ENCODE data around the gene PRKCZ. TPM values are rescaled to one million over a fixed set of nuclear protein-coding genes. Genes with fewer than 3 reads are reported as not detected.

PRKCZ gene
- total and polyA plus RNA-seq, 9 of the 15 experiments (the other 6 are each of a cell fraction or from before 2014, with no cell fraction given), result 0.07 to 3.1 (median 1.3) TPM

DNA sequence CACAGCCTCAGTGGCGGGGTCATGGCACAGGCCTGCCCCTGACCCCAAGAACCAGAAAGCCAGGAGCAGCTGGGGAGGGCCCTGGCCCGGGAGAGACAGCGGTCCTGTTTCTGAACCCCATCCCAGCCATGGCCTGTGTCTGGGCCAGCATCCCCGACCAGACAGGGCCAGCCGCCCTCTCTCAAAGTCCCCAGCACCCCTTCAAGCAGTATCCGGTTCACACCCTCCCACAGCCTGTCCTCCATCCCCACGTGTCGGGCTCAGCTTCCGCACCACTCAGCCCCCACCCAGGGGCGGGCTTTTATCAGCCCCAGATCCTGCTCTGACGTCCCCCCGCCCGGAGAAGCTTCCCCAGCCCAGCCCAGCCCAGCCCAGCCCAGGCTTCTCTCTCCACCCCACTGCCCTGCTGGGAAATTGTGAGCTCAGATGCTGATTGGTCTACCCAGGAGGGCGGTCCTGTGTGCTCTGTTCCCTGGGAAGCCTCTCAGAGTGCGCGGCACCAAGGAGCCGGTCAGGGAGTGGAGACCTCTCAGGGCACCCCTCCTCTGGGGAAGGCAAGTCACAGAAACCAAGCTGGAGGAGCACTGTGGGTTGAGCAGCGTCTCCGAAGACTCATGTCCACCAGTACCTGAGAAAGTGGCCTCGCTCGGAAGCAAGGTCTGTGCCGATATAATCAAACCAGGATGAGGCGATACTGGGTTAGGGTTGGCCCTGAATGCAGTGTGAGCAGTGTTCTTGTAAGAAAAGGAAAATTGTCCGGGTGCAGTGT lies 149.0 kb downstream of the PRKCZ start (continued):
- TF ChIP-seq THRAP3 (IDR thresholded peaks at IDR 0.05; ENCODE audit: borderline replicate concordance), result no peak
- TF ChIP-seq ZNF445 (CRISPR knock-in tag; IDR thresholded peaks at IDR 0.05; ENCODE audit: low read depth), result no peak
- TF ChIP-seq SLC30A9 (CRISPR knock-in tag; IDR thresholded peaks at IDR 0.05), result no peak
- no peak for TF ChIP-seq MCM2 (IDR thresholded peaks at IDR 0.05; ENCODE audit: low read depth)
- TF ChIP-seq, protein P1, sequence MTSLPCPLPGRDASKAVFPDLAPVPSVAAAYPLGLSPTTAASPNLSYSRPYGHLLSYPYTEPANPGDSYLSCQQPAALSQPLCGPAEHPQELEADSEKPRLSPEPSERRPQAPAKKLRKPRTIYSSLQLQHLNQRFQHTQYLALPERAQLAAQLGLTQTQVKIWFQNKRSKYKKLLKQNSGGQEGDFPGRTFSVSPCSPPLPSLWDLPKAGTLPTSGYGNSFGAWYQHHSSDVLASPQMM (CRISPR knock-in tag; IDR thresholded peaks at IDR 0.05), result no peak
- TF ChIP-seq, protein P2, sequence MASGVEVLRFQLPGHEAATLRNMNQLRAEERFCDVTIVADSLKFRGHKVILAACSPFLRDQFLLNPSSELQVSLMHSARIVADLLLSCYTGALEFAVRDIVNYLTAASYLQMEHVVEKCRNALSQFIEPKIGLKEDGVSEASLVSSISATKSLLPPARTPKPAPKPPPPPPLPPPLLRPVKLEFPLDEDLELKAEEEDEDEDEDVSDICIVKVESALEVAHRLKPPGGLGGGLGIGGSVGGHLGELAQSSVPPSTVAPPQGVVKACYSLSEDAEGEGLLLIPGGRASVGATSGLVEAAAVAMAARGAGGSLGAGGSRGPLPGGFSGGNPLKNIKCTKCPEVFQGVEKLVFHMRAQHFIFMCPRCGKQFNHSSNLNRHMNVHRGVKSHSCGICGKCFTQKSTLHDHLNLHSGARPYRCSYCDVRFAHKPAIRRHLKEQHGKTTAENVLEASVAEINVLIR (CRISPR knock-in tag; IDR thresholded peaks at IDR 0.05), result no peak
- TF ChIP-seq, protein P3, sequence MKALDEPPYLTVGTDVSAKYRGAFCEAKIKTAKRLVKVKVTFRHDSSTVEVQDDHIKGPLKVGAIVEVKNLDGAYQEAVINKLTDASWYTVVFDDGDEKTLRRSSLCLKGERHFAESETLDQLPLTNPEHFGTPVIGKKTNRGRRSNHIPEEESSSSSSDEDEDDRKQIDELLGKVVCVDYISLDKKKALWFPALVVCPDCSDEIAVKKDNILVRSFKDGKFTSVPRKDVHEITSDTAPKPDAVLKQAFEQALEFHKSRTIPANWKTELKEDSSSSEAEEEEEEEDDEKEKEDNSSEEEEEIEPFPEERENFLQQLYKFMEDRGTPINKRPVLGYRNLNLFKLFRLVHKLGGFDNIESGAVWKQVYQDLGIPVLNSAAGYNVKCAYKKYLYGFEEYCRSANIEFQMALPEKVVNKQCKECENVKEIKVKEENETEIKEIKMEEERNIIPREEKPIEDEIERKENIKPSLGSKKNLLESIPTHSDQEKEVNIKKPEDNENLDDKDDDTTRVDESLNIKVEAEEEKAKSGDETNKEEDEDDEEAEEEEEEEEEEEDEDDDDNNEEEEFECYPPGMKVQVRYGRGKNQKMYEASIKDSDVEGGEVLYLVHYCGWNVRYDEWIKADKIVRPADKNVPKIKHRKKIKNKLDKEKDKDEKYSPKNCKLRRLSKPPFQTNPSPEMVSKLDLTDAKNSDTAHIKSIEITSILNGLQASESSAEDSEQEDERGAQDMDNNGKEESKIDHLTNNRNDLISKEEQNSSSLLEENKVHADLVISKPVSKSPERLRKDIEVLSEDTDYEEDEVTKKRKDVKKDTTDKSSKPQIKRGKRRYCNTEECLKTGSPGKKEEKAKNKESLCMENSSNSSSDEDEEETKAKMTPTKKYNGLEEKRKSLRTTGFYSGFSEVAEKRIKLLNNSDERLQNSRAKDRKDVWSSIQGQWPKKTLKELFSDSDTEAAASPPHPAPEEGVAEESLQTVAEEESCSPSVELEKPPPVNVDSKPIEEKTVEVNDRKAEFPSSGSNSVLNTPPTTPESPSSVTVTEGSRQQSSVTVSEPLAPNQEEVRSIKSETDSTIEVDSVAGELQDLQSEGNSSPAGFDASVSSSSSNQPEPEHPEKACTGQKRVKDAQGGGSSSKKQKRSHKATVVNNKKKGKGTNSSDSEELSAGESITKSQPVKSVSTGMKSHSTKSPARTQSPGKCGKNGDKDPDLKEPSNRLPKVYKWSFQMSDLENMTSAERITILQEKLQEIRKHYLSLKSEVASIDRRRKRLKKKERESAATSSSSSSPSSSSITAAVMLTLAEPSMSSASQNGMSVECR (CRISPR knock-in tag; IDR thresholded peaks at IDR 0.05), result peak; percentile 91
- TF ChIP-seq TCF7 (IDR thresholded peaks at IDR 0.05; ENCODE audit: borderline replicate concordance), result no peak
- TF ChIP-seq MXI1 (IDR thresholded peaks at IDR 0.05; ENCODE audit: low read depth, low read length), result peak; percentile 71; the same call in 1 of the 2 replicates
- peak; percentile 77; the same call in 1 of the 2 replicates for TF ChIP-seq ETV5 (CRISPR knock-in tag; IDR thresholded peaks at IDR 0.05; ENCODE audit: low read depth)
- TF ChIP-seq RBM25 (IDR thresholded peaks at IDR 0.05; ENCODE audit: low read depth, low read length, severe bottlenecking), result no peak
- TF ChIP-seq CHCHD3 (CRISPR knock-in tag; IDR thresholded peaks at IDR 0.05), result no peak
- TF ChIP-seq YBX1 (IDR thresholded peaks at IDR 0.05), result no peak
- no peak for TF ChIP-seq BRF2 (IDR thresholded peaks at IDR 0.05; ENCODE audit: borderline replicate concordance, insufficient read depth, insufficient read length)
- TF ChIP-seq THRA (IDR thresholded peaks at IDR 0.05), result no peak
- TF ChIP-seq, protein P4, sequence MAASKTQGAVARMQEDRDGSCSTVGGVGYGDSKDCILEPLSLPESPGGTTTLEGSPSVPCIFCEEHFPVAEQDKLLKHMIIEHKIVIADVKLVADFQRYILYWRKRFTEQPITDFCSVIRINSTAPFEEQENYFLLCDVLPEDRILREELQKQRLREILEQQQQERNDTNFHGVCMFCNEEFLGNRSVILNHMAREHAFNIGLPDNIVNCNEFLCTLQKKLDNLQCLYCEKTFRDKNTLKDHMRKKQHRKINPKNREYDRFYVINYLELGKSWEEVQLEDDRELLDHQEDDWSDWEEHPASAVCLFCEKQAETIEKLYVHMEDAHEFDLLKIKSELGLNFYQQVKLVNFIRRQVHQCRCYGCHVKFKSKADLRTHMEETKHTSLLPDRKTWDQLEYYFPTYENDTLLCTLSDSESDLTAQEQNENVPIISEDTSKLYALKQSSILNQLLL (CRISPR knock-in tag; IDR thresholded peaks at IDR 0.05; ENCODE audit: borderline replicate concordance), result no peak
- no peak for TF ChIP-seq BRF1 (IDR thresholded peaks at IDR 0.05; ENCODE audit: borderline replicate concordance, extremely low read depth, insufficient read length)
